GM21619 (cell line): Measurements from ENCODE around the gene EPHB1.

Experiments
- ATAC-seq: cut with Tn5 transposase; IDR thresholded peaks from one replicate; pipeline ENCODE4 v1.9.1; 2021; ENCODE audit not compliant: unreplicated experiment

Gene EPHB1

DNA sequence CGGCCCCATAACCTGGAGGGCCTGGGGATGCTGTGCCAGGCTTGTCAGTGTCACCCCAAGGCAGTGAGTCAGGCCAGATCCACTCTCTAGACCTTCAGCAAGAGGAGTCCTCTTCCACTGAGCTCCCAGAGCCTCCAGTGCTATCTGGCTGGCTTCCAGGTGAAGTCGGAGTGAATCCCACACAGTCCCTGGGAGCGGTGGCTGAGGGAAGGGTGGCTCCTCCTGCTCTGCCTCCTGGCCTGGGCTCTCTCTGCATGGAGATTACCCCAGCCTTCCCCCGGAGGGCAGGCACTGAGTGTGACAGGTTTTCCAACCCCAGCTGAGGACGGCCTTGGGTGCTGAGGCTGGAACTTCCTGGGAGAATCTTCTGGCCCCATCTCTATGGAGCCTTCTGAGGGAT lies 82.7 kb downstream of the EPHB1 start:
- ATAC-seq = no peak

DNA sequence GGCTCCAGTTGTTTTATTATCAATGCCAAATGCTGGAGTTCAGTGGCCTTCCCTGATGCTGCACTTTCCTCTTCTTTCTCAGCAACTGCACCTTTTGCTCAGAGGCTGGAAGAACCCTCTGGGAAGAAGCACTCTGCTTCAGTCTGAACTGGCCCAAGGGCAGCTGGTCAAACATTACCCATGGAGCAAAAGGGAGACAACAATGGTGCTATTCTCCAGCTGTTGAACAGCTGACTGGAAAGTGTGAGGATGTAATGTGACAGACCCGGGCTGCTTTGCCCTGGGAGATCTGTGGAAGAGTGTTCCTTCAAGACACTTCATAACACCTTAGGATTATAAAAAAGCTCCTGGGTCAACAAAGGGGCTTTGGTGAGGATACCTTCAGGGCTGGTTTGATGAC lies 84.9 kb downstream of the EPHB1 start:
- no peak for ATAC-seq

DNA sequence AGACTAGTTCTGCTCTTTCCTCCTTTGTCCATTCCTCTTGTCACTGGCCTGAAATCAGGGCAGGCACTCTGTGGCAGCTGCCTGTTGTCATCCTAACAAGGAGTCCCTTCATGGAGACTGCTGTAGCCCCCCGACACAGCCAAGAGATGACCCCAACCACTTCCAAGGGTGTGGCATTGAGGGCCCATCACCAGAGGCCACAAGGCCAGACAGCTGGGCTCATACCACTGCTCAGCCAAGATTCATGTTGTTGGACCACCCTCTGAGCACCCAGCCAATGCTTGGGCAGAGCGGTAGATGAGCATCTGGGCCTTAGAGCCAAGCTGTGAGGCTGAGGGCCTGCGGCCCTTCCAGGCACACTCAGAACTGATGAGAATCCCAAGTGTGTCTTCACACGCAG lies 85.4 kb downstream of the EPHB1 start:
- ATAC-seq = no peak

DNA sequence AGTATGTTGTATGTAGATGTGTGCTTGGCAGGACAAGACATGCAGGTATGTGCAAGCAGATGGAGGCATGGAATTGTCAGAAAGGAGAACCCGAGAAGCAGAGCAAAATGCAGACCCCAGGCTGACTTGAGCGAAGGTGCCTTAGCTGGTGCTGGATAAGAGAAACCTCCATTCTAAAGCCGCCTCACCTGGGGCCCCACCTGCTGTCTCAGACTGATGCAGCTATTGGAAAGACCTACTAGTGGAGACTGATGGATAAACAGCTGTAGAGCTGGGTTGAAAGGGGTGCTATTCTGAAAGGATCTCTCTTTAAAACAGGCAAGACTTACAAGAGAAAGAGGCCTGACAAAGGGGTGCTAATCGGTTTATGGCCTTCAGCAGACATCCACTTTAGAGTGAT lies 86.2 kb downstream of the EPHB1 start:
- ATAC-seq = no peak

DNA sequence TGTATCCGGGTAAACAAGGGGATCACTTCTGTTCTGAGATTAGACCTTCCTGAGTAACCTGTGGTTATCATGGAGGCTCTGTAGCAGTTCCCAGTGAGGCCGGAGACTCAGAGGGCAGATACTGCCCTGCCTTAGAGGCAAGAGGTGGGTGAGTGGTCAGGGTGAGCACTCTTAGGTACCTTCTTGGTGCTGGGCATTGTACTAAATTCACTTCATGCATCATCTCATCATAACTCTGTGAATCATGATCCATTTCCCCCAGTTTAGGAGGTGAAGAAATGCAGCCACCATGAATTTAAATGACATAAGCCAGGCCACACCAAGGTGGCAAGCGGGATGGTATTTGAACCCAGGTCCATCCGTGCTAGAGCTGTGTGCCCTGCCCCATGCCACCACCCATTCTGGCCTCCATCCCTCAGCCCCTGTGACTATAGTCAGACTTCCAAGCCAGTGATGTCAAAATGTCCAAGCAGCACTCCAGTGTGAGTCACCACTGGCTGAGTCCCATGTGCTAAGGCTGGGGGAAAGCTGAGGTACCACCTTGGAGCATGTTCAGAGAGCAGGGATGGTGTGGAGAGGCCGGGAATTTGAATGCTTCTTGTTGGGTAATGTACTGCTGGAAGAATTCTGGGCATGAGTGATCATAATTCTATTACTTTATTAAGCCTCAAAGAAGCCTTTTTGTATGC lies 88.8 kb downstream of the EPHB1 start:
- no peak for ATAC-seq

DNA sequence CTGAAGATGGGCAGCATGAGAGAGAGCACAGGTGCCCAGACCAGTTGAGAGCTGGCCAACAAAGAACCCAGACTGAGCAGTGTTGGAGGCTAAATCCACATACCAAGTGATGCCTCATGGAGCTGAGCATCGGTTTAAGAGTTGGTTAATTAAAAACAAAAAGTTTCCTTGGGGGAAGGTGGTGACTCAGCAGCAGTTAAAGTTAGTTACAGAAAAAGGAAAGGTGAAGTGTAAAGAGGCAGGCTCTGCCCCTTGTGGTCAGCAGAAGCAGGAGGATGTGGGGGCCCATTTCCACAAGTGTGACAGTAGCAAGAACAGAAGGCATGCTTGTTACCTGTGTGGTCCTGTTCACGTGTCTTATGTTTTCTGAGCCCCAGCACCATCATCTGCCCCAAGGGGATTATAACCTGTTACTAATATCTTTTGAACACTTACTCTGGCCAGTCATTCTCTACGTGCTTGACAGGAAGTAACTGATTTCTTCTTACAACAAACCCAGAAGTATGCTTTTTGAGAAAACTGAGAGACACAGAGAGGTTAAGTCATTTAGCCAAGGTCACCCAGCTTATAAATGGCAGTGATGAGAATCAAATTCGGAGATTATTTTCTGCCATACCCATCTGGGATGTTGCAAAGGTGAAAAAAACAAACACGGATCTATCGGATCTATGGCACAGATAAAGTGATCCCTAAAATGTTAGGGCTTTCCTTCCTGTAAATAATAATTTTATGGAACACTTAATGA lies 91.0 kb downstream of the EPHB1 start:
- ATAC-seq = peak; percentile 94

DNA sequence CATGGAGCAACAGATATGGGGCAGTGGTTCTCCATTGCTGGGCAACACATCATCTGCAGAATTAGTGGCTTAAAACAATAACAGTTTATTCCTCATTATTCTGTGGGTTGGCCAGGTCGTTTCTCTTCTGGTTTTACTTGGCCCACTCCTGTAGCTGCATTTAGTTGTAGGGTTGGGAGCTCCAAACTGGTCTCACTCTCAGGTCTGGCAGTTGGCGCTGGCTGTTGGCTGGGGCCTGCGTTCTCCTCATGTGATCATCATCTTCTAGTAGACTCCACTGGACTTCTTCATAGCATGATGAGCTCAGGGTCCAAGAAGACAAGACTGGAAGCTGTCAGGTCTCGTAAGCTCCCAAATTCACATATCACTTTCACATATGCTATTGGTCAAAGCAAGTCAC lies 91.9 kb downstream of the EPHB1 start:
- ATAC-seq = no peak

DNA sequence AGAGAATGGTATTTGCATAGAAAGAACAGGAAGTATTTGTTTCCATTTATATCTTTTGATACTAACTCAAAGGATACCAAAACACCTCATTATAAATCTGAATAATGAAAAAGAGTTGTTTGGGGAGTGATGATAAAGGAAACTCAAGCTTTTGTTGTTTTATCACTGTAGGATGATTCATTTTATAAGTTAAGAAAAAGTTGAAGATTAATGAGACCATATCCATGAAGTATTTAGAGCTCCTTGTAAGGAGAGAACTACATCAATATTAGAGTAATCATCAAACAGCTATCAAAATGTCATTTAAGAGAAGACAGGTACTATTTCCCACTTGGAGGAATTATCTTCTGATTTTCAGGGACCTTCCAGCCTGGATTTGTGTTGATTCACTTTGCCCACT lies 92.5 kb downstream of the EPHB1 start:
- ATAC-seq = no peak

DNA sequence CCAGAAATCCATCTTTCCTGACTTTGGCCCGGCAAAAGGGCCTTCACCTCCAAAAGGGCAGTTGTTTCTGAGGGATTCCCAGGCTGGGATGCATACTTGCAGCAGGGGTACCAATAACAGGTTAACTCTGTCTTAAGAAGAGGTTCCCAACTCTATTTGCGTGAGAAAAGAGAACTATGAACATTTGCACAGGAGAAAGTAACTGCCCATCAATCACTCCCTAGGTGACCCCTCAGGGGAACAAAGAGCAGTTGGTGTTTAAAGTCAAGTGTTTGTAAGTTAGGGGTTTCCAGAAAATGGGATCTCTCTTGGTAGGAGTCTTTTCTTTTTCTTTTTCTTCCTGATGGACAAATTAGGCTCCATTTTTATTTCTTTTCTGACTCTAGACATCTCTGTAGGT lies 97.3 kb downstream of the EPHB1 start:
- ATAC-seq = no peak

DNA sequence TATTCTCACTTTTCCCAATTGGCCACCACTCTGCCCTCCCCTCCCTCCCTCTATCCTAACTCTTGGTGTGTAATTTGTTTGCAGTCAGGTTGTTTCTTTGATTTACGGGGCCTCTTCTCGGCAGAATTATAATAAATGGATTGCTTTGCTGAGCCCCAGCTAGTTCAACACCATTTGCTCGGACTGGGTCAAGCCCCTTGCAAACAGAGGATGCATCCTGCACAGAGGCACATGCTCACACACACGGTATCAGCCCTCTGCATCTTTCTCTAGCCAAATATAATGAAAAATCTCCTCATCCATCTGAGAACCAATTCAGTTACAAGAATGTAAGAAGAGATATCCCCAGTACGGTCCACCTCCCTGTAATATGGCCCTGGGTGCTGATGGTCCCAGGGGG lies 97.7 kb downstream of the EPHB1 start:
- ATAC-seq = no peak

DNA sequence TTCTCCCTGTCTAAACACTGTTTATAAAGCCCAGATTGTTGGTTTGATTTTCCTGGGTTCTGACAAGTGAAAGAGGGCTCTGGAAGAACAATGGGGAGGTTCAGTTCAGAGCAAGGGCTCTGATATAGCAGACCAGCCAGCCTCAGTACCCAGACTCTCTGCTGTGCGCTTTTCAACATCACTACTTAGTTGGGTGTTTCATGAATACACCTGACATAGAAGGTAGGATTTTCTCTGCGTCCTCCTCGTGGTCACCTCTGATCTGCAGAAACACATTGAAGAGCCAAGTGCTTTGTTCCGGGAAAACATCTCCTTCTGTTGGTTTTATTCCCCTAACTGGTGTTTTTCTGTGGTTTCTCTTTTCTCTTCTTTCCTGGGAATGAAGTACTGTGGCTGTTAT lies 99.5 kb downstream of the EPHB1 start:
- ATAC-seq = no peak

DNA sequence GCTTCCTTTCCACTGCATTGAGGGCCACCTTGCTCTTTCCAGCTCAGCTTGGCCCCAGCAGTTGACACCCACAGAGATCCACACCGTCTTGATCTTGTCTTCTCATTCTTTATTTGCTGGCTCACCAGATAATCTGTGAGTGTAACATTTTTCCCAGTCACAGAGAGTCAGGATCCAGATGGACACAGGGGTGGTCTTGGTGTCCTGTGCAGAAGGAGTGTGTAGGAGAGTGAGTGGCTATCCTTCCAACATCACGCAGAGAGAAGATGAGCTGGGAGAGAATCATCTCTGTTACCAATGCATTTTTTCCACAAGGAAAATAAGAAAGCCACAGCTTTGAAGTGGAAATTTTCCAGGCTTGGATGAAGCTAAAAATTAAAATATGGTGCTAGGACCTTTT lies 100.1 kb downstream of the EPHB1 start:
- no peak for ATAC-seq

DNA sequence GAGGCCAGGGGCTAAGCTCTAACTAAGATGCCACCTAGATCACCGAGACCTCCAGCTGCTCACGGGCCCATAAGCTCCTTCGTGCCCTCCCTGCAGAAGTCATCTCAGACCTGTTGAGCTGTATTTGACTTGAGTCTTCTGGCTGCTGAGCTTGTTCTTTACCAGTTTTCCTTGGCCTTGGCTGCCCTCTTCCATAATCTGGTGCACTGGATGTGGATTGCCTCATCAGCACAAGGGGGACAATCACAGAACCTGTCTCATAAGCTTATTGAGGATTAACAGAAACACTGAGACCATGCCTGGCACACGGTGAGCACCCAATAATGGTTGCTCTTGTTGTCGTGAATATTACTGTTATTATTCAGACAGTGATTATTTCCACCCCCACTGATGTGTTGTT lies 101.1 kb downstream of the EPHB1 start:
- no peak for ATAC-seq

DNA sequence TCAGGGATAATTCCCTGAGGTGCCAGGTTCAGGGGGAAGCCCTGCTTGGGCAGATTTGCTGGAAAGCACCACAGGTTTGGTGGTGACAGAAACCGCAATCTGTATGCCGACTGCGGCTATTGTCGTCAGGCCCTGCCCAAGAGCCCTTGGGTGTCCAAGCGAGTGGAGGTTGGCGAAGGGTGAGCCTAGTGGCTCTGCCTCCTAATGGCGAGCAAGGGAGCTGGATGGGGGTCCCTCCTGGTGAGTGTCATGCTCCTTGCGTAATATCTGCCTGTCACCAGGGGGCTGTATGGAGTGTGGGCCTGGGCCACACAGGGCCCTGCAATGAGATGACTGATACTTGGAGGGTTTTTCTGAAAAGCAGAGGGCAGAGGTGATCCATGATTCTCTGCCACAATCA lies 101.6 kb downstream of the EPHB1 start:
- ATAC-seq = no peak

DNA sequence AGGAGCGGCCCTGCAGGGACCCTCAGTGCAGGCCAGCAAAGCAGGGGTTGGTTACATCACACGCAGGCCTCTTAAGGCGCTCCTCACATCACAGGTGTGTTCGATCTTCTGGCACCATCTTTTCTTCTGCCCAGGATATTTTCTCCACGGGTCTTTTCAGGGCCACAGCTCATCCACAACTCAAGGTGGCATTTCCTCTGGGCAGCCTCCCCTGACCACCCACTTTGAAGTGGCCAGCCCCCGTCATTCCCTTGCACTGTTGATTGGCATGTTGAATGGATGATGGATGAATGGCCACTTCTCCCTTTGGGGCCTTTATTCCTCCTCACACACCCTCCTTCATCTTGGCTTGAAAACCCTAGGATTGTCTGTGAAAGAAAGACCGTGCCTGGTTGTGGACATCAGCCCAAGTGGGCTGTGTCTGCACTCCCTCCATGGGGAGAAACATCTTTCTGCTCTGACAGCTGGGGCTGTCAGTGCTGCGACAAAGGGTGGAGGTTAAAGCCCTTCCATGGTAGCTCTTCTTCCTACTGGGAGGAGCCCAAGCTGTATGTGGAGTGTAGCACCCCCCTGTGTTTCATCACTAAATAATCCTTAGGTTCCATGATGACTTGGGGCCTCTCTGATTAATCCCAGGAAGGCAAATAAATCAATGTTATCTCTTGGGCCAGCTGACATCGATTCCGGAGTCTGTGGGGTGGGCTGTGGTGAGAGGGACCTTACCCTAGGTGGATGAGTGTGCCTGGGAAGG lies 102.5 kb downstream of the EPHB1 start:
- ATAC-seq = no peak

DNA sequence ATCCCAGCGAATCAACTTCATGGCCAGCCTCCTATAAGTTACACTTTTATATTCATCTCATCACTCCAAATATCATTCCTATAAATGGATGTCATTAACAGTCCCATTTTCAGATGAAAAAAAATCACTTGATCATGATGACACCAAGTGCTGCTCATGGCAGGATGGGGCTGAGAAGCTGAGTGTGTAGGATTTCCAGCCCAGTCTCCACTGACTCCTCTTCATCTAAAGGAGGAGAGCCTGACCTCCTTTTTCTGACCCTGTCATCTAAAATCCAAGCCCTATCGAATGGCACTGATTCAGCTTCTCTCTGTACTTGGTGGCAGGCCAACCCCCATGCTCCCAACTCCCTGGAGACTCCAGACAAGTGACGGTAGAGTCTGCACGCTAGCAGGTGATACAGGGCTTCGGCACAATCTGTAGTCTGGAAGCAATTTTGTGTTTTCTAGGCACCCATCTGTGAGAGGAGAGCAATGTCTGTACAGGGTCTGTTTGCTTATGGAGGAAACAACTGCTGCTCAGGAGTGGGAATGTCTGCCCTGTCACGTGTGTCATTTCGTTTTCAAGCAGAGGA lies 103.2 kb downstream of the EPHB1 start:
- no peak for ATAC-seq

DNA sequence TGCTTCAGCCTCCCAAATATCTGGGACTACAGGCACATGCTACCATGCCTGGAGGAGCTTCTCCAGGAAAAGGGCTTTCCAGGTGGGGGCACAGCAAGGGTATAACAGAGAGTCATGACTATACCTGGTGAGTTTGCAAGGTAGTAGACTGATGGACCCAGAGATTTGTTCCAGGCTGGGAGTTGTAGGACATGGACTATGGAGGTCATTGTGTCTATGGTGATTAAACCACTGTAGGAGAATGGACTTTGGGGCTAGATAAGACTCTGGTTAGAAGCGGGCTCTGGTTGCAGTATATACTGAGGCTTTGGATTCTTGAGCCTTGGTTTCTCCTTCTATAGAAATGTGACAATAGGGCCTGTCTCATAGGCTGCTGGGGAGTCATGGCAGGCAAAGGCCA lies 104.7 kb downstream of the EPHB1 start:
- no peak for ATAC-seq

DNA sequence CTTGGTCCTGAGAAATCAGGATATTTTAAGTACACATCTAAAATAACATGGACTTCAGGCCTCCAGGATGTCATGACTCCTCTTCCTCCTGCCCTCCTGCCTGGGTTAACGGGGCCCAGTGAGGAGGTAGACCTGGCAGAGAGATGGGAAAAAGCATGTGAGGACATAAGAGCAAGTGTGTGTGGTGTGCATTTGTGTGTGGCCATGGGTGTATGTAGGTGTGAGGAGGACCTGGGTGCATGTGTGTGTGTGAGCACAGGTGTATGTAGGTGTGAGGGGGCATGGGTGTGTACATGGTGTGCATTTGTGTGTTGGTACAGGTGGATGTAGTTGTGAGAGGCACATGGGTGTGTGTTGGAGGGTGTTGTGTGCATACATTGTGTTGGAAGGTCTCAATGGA lies 105.4 kb downstream of the EPHB1 start:
- ATAC-seq = no peak

DNA sequence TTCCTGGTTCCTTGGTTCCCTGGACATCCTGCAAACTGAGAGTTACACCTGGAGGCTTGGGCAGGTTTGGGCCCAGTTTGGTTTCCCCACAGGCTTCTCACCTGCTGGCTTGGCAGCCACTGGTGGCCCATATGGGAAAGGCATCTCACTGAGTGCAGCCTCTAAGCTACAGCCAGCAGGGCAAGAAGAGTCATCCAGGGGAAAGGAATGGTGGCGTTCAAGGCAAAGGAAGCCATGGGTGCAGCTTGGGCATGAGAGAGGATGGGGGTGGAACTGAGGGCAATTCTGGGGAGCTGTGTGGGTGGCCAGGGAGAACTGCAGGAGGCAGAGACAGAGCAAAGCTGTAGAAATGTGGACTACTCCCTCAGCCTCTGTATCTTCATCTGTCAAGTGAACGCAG lies 106.4 kb downstream of the EPHB1 start:
- ATAC-seq = no peak

DNA sequence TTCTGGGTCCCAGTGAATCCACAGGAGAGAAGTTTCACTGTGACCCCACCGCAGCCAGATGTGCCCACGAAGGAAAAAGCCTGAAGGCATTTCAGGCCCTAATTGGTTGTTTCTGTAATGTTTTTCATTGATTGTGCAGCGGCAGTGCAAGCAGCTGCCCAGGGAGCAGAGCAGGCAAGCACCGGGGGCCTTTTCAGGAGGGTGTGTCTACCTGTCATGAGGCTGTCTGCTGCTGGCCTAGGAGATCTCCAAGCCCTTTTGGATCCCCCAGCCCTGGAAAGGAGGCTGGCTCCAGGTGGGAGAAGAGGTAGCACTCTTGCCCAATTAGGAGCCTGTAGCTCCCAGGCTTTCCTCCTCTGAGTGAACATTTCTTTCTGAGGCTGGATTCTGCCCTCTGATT lies 108.8 kb downstream of the EPHB1 start:
- ATAC-seq = peak; percentile 26

DNA sequence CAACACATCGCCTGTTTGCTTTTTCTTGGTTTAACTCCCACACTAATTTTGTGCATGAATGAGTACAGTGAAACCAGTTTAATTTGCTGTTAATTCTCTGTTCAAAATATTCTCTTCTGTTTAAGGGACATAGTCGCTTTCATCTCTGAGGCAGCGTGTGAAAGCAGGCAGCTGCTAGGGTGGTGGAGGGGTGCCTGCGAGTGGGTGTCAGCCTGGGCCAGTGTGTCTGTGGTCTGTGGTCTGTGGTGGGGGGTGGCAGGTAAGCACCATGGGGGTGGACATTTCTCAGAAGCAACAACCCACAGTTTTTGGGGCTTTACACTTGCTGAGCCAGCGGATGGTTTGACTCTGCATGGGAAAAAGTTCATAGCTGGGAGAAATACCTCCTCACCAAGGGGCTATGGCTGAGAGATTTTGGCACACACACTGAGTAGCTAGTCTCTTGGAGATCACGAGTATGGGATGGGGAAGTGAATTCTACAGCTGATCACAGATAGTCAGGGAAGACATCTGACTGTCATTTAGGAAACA lies 109.2 kb downstream of the EPHB1 start:
- ATAC-seq = peak; percentile 91
